Endodermal cell (in vitro differentiated cells): Measurements from ENCODE around the gene DEK. TPM values are rescaled to one million over a fixed set of nuclear protein-coding genes. Genes with fewer than 3 reads are reported as not detected.
A peak's percentile ranks its signal among the peaks of the same experiment; 100 is the strongest.

ENCODE experiments used
- DNase-seq: peaks from one replicate; pipeline ENCODE4 v3.0.0-alpha.2; 2017
- H3K27ac ChIP-seq: 2 replicates; pipeline ENCODE4 v1.5.1; 2013; ENCODE audit warnings: mild to moderate bottlenecking, low read depth, low read length, moderate library complexity
- H3K27me3 ChIP-seq: 2 replicates; pipeline ENCODE4 v1.6.1; 2013; ENCODE audit warnings: mild to moderate bottlenecking, low read length, moderate library complexity; ENCODE audit not compliant: insufficient read depth, control insufficient read depth, poor library complexity, severe bottlenecking
- H3K36me3 ChIP-seq: 2 replicates; pipeline ENCODE4 v1.7.0; 2013; ENCODE audit warnings: mild to moderate bottlenecking, low read length, moderate library complexity; ENCODE audit not compliant: control insufficient read depth, insufficient read depth
- H3K4me1 ChIP-seq: one replicate; pipeline ENCODE4 v1.7.0; 2013; ENCODE audit warnings: low read length; ENCODE audit not compliant: control insufficient read depth, insufficient read depth
- H3K4me3 ChIP-seq: 2 replicates; pipeline ENCODE4 v1.5.1; 2013; ENCODE audit warnings: mild to moderate bottlenecking, low read length, moderate library complexity
- H3K9ac ChIP-seq: 2 replicates; pipeline ENCODE4 v1.6.1; 2013; ENCODE audit warnings: mild to moderate bottlenecking, low read length, moderate library complexity; ENCODE audit not compliant: poor library complexity, severe bottlenecking; ENCODE audit errors: extremely low read depth
- H3K9me3 ChIP-seq: 2 replicates; pipeline ENCODE4 v1.6.1; 2013; ENCODE audit warnings: mild to moderate bottlenecking, low read length, moderate library complexity; ENCODE audit not compliant: control insufficient read depth
- H3K27ac Mint-ChIP-seq: 2 replicates; pipeline ENCODE4 v1.8.0; 2020; ENCODE audit warnings: mixed read lengths
- H3K27me3 Mint-ChIP-seq: 2 replicates; pipeline ENCODE4 v1.8.0; 2021; ENCODE audit warnings: mild to moderate bottlenecking, mixed read lengths; ENCODE audit not compliant: insufficient read depth
- H3K36me3 Mint-ChIP-seq: 2 replicates; pipeline ENCODE4 v1.8.0; 2020; ENCODE audit warnings: low read depth, mixed read lengths
- H3K4me1 Mint-ChIP-seq: 2 replicates; pipeline ENCODE4 v1.8.0; 2020; ENCODE audit warnings: mixed read lengths
- H3K4me3 Mint-ChIP-seq: 2 replicates; pipeline ENCODE4 v1.8.0; 2020; ENCODE audit warnings: mild to moderate bottlenecking, moderate library complexity, mixed read lengths
- H3K9me3 Mint-ChIP-seq: 2 replicates; pipeline ENCODE4 v1.8.0; 2020; ENCODE audit warnings: mild to moderate bottlenecking, mixed read lengths
- WGBS, 2 experiments: methylation state at CpG; one replicate each; pipeline versions ENCODE4 v1.1.5 to v1.1.7; 2013; ENCODE audit warnings: missing lambda C conversion rate in 2 of 2, mixed read lengths in 1 of 2; ENCODE audit not compliant: insufficient coverage in 1 of 2, insufficient read length in 1 of 2; 5-methylcytosine and 5-hydroxymethylcytosine counted together
- total RNA-seq, 2 donors: library from RNA; stranded (reverse); fragmentation: NEBNext Ultra II Directional in 1 of 2; extraction: Animal tissue kit (Norgen Biotek cat#: 25700) in 1 of 2; gene quantifications; 2 replicates in 1 of 2; 3 replicates in 1 of 2; pipeline ENCODE4 v1.2.1, GENCODE V29; 2021
- TF ChIP-seq, protein P1 (sequence below): fragments of 200-600 bp; sonication (generic); conservative IDR thresholded peaks from 2 replicates; pipeline ENCODE4 v1.5.0; 2021; ENCODE audit warnings: antibody characterized with exemption, mild to moderate bottlenecking

DEK gene
- total RNA-seq, 2 donors from 2014 or later: 139 to 171 TPM

DNA sequence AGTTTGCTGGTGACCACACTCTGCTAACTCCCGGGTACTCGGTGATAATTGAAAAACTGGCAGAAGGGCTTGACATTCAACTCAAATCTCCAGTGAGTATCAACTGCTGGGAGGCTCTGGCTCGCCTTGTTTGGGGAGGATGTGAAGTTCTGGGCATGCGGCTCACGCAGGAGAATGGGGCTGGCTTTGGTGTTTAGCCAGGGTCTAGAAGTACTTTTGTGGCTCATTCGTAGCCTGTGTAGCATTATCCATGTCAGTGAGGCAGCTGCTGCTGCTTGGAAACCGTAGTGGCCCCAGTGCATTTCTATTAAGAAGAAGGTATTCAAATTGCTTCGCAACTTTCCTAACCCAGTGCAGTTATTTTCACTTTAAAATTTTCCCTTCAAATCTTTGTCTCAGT is 56.9 kb downstream of the DEK start:
- Histone ChIP-seq H3K4me1 (no peaks in the 10 kb centered on the region), H3K27ac (no peak overlapping the region), H3K27me3 (no peaks in the 10 kb centered on the region), H3K9me3 (no peaks in the 10 kb centered on the region), H3K36me3 (peaks cover 8% of the 10 kb centered on the region), H3K4me3 (no peak overlapping the region), H3K9ac (no peak overlapping the region)
- Mint-ChIP-seq H3K27me3 (no peaks in the 10 kb centered on the region), H3K4me3 (no peak overlapping the region), H3K27ac (no peak overlapping the region), H3K4me1 (peaks cover 5% of the 10 kb centered on the region), H3K9me3 (no peaks in the 10 kb centered on the region), H3K36me3 (peaks cover 44% of the 10 kb centered on the region)
- no peak for DNase-seq
- 94 to 100% methylated on average over 7 to 8 of the region's 8 CpGs for WGBS, 2 experiments
- TF ChIP-seq, protein P1, sequence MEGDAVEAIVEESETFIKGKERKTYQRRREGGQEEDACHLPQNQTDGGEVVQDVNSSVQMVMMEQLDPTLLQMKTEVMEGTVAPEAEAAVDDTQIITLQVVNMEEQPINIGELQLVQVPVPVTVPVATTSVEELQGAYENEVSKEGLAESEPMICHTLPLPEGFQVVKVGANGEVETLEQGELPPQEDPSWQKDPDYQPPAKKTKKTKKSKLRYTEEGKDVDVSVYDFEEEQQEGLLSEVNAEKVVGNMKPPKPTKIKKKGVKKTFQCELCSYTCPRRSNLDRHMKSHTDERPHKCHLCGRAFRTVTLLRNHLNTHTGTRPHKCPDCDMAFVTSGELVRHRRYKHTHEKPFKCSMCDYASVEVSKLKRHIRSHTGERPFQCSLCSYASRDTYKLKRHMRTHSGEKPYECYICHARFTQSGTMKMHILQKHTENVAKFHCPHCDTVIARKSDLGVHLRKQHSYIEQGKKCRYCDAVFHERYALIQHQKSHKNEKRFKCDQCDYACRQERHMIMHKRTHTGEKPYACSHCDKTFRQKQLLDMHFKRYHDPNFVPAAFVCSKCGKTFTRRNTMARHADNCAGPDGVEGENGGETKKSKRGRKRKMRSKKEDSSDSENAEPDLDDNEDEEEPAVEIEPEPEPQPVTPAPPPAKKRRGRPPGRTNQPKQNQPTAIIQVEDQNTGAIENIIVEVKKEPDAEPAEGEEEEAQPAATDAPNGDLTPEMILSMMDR: no peak

DNA sequence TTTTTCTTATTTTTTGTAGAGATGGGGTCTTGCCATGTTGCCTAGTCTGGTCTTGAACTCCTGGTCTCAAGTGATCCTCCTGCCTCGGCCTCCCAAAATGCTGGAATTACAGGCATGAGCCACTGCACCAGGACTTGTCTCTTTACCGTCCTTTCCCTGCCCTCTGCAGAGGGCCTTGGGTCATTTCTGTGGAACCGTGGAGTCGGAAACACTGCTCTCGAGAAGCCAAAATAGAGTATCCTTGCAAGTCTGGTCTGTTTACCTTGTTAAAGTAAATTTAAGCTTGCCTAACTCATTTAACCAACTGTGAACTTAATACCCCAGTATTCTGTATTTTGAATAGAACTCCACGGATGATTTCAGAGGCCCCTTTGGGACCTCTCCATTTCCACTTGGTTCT is 57.7 kb downstream of the DEK start:
- no peak overlapping the region for H3K4me3 ChIP-seq
- H3K4me3 Mint-ChIP-seq: no peak overlapping the region
- H3K27me3 Mint-ChIP-seq: no peaks in the 10 kb centered on the region
- peaks cover 3% of the 10 kb centered on the region for H3K4me1 Mint-ChIP-seq
- peaks cover 45% of the 10 kb centered on the region for H3K36me3 Mint-ChIP-seq
- H3K9ac ChIP-seq: no peak overlapping the region
- DNase-seq: peak; percentile 5
- no peaks in the 10 kb centered on the region for H3K4me1 ChIP-seq
- no peak overlapping the region for H3K27ac Mint-ChIP-seq
- TF ChIP-seq, protein P1: no peak
- H3K9me3 ChIP-seq: no peaks in the 10 kb centered on the region
- H3K9me3 Mint-ChIP-seq: no peaks in the 10 kb centered on the region
- no peaks in the 10 kb centered on the region for H3K27me3 ChIP-seq
- WGBS, 2 experiments: 94 to 95% methylated on average over 3 to 6 of the region's 6 CpGs
- H3K36me3 ChIP-seq: peaks cover 10% of the 10 kb centered on the region
- no peak overlapping the region for H3K27ac ChIP-seq

DNA sequence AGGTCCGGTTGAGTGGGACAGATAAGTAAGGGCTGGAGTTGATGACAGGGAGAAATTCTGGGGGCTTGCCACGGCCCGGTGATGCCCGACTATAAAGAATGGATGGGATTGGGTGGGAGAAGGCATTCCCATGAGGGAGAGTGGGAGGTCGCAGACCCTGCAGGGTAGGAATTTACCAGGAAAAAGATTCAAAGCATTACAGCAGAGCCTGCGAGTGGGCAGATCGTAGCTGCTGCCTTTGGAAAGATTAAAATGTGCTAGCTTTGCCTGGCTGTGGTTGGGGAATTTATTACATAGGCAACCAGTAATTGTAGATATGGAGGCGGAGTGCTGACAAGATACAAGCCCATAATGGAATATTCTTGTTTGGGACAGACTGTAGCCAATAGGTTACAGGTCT is 59.6 kb downstream of the DEK start:
- Histone ChIP-seq H3K9me3 (no peaks in the 10 kb centered on the region), H3K36me3 (peaks cover 10% of the 10 kb centered on the region), H3K4me1 (no peaks in the 10 kb centered on the region), H3K9ac (no peak overlapping the region), H3K27ac (no peak overlapping the region), H3K4me3 (no peak overlapping the region), H3K27me3 (no peaks in the 10 kb centered on the region)
- no peak overlapping the region for H3K27ac Mint-ChIP-seq
- TF ChIP-seq, protein P1: no peak
- peak; percentile 27 for DNase-seq
- peaks cover 43% of the 10 kb centered on the region for H3K36me3 Mint-ChIP-seq
- H3K27me3 Mint-ChIP-seq: no peaks in the 10 kb centered on the region
- WGBS, 2 experiments: 86 to 90% methylated on average over 8 of the region's 8 CpGs
- no peak overlapping the region for H3K4me3 Mint-ChIP-seq
- H3K9me3 Mint-ChIP-seq: no peaks in the 10 kb centered on the region
- H3K4me1 Mint-ChIP-seq: peaks cover 3% of the 10 kb centered on the region
